ENCODE results near the gene FBXO40. TPM values are rescaled to one million over a fixed set of nuclear protein-coding genes. Genes with fewer than 3 reads are reported as not detected.

The FBXO40 gene
- total and polyA plus RNA-seq, 2 of the 13 experiments (the other 11 are each of a cell fraction or from before 2014, with no cell fraction given) = not detected

DNA sequence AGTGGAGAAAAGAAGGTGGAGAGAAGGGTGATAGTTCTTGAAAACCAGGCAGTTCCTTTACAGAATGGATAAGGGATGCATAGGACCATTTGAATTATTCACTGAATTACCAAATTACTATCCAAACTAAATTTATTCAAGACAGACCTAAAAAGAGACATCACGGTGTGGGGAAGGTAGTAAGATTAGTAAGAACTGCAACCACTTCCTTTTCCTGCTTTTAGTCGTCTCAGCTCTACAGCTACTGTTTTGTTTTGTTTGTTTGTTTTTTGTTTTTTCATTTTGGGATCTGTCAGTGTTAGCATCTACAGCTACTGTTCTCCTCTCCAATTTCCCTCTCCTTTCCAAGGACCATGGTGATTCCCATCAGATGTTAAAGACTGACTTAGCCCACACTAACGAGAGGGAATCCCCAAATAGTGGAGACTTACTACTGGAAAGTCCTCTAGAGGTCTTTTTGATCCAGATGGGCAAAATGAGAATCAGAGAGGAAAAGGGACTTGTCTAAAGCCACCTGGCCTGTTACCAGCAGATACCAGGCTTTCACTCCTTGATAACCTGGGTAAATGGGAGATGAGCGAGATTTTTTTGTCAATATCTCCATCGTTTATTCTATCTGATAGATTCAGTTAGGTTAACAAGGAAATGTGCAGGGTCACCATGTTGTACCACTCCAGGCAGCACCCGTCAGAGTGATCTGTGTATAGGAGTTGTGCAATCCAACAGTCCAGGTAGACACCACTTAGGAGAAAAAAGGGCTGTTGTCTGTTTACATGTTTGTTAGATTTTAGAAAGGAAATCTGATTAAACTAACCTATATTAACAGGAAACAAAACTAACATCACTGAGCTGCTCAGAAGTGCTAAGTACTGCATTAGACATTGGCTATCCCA is 61.6 kb downstream of the FBXO40 start:
- TF ChIP-seq, protein P1, sequence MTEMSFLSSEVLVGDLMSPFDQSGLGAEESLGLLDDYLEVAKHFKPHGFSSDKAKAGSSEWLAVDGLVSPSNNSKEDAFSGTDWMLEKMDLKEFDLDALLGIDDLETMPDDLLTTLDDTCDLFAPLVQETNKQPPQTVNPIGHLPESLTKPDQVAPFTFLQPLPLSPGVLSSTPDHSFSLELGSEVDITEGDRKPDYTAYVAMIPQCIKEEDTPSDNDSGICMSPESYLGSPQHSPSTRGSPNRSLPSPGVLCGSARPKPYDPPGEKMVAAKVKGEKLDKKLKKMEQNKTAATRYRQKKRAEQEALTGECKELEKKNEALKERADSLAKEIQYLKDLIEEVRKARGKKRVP (CRISPR knock-in tag; IDR thresholded peaks at IDR 0.05) = no peak
- TF ChIP-seq CEBPB (IDR thresholded peaks at IDR 0.05; ENCODE audit: borderline replicate concordance, low read depth, low read length) = peak; percentile 72; the same call in 1 of the 2 replicates
- TF ChIP-seq KDM2A (CRISPR knock-in tag; IDR thresholded peaks at IDR 0.05; ENCODE audit: borderline replicate concordance, low read depth) = no peak
- H4K20me1 ChIP-seq (ENCODE audit: insufficient read depth, low read length) = no peaks in the 10 kb centered on the region
- ATAC-seq (no peak), FAIRE-seq (no peak), DNase-seq (ENCODE audit: low spot score) (no peak)
- H3K9ac ChIP-seq (ENCODE audit: insufficient read depth, low read depth, low read length) = no peak overlapping the region
- no TSS peak for BruUV-seq (replicated peaks)
- intact Hi-C loops (cut with micrococcal nuclease; ENCODE audit: unreplicated experiment) = no loop called here
- no peaks in the 10 kb centered on the region for H3K27me3 ChIP-seq (ENCODE audit: control insufficient read depth in 1 of 2, insufficient read depth in 2 of 2, low read length in 2 of 2)
- no peak overlapping the region for H2AFZ ChIP-seq (ENCODE audit: low read length)
- CTCF ChIA-PET (ENCODE audit: low intra/inter-chr PET ratio, low total read pairs) = no interaction called here
- in situ Hi-C loops (cut with HindIII; ENCODE audit: extremely low pct_ligation_motif_present, low pct_unique_long_range_greater_than_20kb) = no loop called here
- H3K36me3 ChIP-seq (replicated peaks in 1 of 2; ENCODE audit: control insufficient read depth in 1 of 2, insufficient read depth in 2 of 2, low read length in 2 of 2) = no peaks in the 10 kb centered on the region
- H3K79me2 ChIP-seq (ENCODE audit: insufficient read depth, low read length) = no peaks in the 10 kb centered on the region
- H3K4me2 ChIP-seq (ENCODE audit: low read depth, low read length) = no peak overlapping the region
- H3K27ac ChIP-seq (ENCODE audit: extremely low read length, insufficient read depth, low read length) = no peak overlapping the region
- WGBS (ENCODE audit: low lambda C conversion rate) = 11% methylated on average over 6 of the region's 6 CpGs
- no peaks in the 10 kb centered on the region for H3K9me3 ChIP-seq (ENCODE audit: low read length)
- no peak overlapping the region for H3K4me3 ChIP-seq (replicated peaks in 1 of 3; ENCODE audit: insufficient read depth in 1 of 3, low read depth in 2 of 3, low read length in 3 of 3)
- no peaks in the 10 kb centered on the region for H3K4me1 ChIP-seq (ENCODE audit: insufficient read depth, low read length)
- POLR2A ChIA-PET = no interaction called here

DNA sequence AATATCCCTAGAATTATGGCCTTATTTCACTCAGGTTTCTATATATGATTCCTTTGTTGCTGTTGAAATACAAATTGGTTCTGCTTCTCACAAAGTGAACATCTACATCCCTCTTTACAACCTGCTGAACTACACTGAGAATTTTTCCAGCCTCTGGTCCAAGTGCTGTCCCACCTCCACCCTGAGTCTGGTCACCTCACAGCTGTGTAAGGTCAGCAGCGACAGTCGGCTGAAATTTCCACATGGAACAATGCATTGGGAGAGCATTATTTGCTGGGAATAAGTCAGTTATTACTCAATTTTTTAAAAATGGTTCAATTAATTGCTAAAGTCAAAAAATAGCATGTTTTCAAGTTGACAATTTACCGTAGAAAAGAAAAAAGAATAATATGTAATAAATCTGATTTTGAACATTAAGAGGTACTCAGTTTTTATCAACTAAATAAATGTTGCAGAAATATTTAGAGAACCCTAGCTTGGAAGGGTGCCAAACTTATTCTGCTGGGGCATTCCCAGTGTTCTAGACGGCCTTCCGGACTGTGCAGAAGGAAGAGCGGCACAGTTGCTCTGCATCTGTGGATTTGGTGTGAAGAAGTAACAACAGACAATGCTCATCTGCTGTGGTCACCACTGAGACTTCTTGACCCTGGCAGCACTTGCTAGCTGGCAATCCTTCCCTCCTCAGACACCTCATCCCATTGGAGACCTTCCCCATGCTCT is 65.7 kb downstream of the FBXO40 start:
- intact Hi-C loops (cut with micrococcal nuclease; ENCODE audit: unreplicated experiment) (no loop called here), in situ Hi-C loops (cut with HindIII; ENCODE audit: extremely low pct_ligation_motif_present, low pct_unique_long_range_greater_than_20kb) (no loop called here)
- Histone ChIP-seq H3K27me3 (ENCODE audit: control insufficient read depth in 1 of 2, insufficient read depth in 2 of 2, low read length in 2 of 2) (no peaks in the 10 kb centered on the region), H2AFZ (ENCODE audit: low read length) (no peak overlapping the region), H3K9me3 (ENCODE audit: low read length) (no peaks in the 10 kb centered on the region), H3K36me3 (replicated peaks in 1 of 2; ENCODE audit: control insufficient read depth in 1 of 2, insufficient read depth in 2 of 2, low read length in 2 of 2) (peaks cover 0 to 2% of the 10 kb centered on the region in 2 experiments; a peak in 1 of 5 replicates), H3K4me2 (ENCODE audit: low read depth, low read length) (no peak overlapping the region), H3K27ac (ENCODE audit: extremely low read length, insufficient read depth, low read length) (no peak overlapping the region), H3K79me2 (ENCODE audit: insufficient read depth, low read length) (no peaks in the 10 kb centered on the region), H4K20me1 (ENCODE audit: insufficient read depth, low read length) (no peaks in the 10 kb centered on the region), H3K4me1 (ENCODE audit: insufficient read depth, low read length) (peaks cover 8% of the 10 kb centered on the region; the same call in 1 of the 2 replicates), H3K4me3 (replicated peaks in 1 of 3; ENCODE audit: insufficient read depth in 1 of 3, low read depth in 2 of 3, low read length in 3 of 3) (no peak overlapping the region), H3K9ac (ENCODE audit: insufficient read depth, low read depth, low read length) (no peak overlapping the region)
- WGBS (ENCODE audit: low lambda C conversion rate) = 88% methylated on average over 6 of the region's 6 CpGs
- POLR2A ChIA-PET = no interaction called here
- no TSS peak for BruUV-seq (replicated peaks)
- CTCF ChIA-PET (ENCODE audit: low intra/inter-chr PET ratio, low total read pairs) = no interaction called here
- no peak for DNase-seq (ENCODE audit: low spot score)
- no peak; the same call in 2 of the 3 replicates for ATAC-seq
- FAIRE-seq = no peak
- TF ChIP-seq PHF21A (CRISPR knock-in tag; IDR thresholded peaks at IDR 0.05) (no peak), TCF7L2 (IDR thresholded peaks at IDR 0.05; ENCODE audit: low read depth, low read length) (no peak), KMT2A (CRISPR knock-in tag; IDR thresholded peaks at IDR 0.05) (no peak)
- TF ChIP-seq, protein P2, sequence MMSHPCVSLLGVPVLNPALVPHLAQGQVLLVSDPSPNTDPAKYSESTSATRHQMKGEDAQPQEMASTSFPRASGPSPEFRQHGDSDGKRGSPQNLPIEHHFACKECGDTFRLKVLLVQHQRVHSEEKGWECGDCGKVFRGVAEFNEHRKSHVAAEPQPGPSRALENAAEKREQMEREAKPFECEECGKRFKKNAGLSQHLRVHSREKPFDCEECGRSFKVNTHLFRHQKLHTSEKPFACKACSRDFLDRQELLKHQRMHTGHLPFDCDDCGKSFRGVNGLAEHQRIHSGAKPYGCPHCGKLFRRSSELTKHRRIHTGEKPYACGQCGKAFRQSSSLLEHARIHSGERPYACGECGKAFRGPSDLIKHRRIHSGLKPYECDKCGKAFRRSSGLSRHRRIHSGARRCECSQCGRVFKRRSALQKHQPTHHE (CRISPR knock-in tag; IDR thresholded peaks at IDR 0.05; ENCODE audit: borderline replicate concordance) = no peak

Data from HepG2 (cell line).